Sigmoid colon (tissue), 7 donors: ENCODE measurements around the gene PET100. TPM values are rescaled to one million over a fixed set of nuclear protein-coding genes. Genes with fewer than 3 reads are reported as not detected.

Experiments
- DNase-seq: peaks from one replicate; pipeline ENCODE4 v3.0.0-alpha.2; 2019
- H3K27ac ChIP-seq, 4 donors: fragments of 200-600 bp; sonication (generic); one replicate each; pipeline ENCODE4 v1.5.1; 2016 to 2019; ENCODE audit warnings: mild to moderate bottlenecking in 1 of 4
- H3K27me3 ChIP-seq, 3 donors: fragments of 200-600 bp; sonication (generic); one replicate each; pipeline ENCODE4 v1.5.1; 2019; ENCODE audit warnings: mild to moderate bottlenecking in 1 of 3
- H3K36me3 ChIP-seq, 4 donors: fragments of 200-600 bp; sonication (generic); one replicate each; pipeline ENCODE4 v1.5.1; 2016 to 2019
- H3K4me1 ChIP-seq, 4 donors: fragments of 200-600 bp; sonication (generic); one replicate each; pipeline ENCODE4 v1.5.1; 2017 to 2019
- H3K4me3 ChIP-seq, 4 donors: fragments of 200-600 bp; sonication (generic); one replicate each; pipeline ENCODE4 v1.5.1; 2017 to 2019; ENCODE audit warnings: mild to moderate bottlenecking in 2 of 4, moderate library complexity in 1 of 4
- H3K9me3 ChIP-seq, 4 donors: fragments of 200-600 bp in 3 of 4; sonication (generic) in 3 of 4; one replicate each; pipeline versions ENCODE4 v1.5.1 to v1.6.1; 2013 to 2019
- EP300 ChIP-seq, 4 donors: sonication (generic); formaldehyde crosslinking; IDR thresholded peaks; one replicate each; pipeline ENCODE4 v1.6.1; 2017; ENCODE audit warnings: antibody characterized with exemption in 4 of 4
- POLR2A ChIP-seq, 2 donors: fragments of 450-650 bp; IDR thresholded peaks; one replicate each; pipeline ENCODE4 v1.6.1; 2016; ENCODE audit warnings: antibody characterized with exemption in 2 of 2, mild to moderate bottlenecking in 2 of 2, moderate library complexity in 2 of 2
- POLR2AphosphoS5 ChIP-seq, 4 donors: sonication (generic); formaldehyde crosslinking; IDR thresholded peaks; one replicate each; pipeline ENCODE4 v1.6.1; 2017; ENCODE audit warnings: antibody characterized with exemption in 4 of 4
- WGBS, 2 donors: extraction: QIAGEN DNeasy Blood & Tissue Kit; methylation state at CpG; one replicate each; pipeline ENCODE4 v1.1.7; 2013; 5-methylcytosine and 5-hydroxymethylcytosine counted together
- intact Hi-C: fragments of 100-400 bp; cut with DNase I; formaldehyde crosslinking; loops from one replicate; pipeline ENCODE4 v1.15.1; 2023
- polyA plus RNA-seq, 3 donors: library from polyadenylated mRNA; stranded (reverse); fragments of 200-250 nt; gene quantifications; one replicate each; pipeline ENCODE4 v1.2.3, GENCODE V29; 2013
- total RNA-seq, 4 donors: library from RNA; depleted of rRNA; stranded (reverse); fragments of >200 nt; gene quantifications; one replicate each; pipeline ENCODE4 v1.1.0, GENCODE V29; 2016
- TF ChIP-seq, protein P1 (sequence below), 4 experiments: fragments of 450-650 bp in 3 of 4; fragments of 200-600 bp in 1 of 4; IDR thresholded peaks; one replicate each; pipeline ENCODE4 v1.5.1; 2016 to 2019; ENCODE audit warnings: antibody characterized with exemption in 4 of 4, mild to moderate bottlenecking in 3 of 4, moderate library complexity in 2 of 4
- donor health status: healthy with polysubstance abuse.
- donor health status: Bipolar disorder and iron deficiency.
- donor health status: healthy.

Gene PET100
- total and polyA plus RNA-seq, 7 donors = 10.8 to 70.9 (median 37.1) TPM

- H3K9me3 ChIP-seq = no peaks in the 10 kb centered on the region
- no peaks in the 10 kb centered on the region for H3K4me1 ChIP-seq
- TF ChIP-seq, protein P1, sequence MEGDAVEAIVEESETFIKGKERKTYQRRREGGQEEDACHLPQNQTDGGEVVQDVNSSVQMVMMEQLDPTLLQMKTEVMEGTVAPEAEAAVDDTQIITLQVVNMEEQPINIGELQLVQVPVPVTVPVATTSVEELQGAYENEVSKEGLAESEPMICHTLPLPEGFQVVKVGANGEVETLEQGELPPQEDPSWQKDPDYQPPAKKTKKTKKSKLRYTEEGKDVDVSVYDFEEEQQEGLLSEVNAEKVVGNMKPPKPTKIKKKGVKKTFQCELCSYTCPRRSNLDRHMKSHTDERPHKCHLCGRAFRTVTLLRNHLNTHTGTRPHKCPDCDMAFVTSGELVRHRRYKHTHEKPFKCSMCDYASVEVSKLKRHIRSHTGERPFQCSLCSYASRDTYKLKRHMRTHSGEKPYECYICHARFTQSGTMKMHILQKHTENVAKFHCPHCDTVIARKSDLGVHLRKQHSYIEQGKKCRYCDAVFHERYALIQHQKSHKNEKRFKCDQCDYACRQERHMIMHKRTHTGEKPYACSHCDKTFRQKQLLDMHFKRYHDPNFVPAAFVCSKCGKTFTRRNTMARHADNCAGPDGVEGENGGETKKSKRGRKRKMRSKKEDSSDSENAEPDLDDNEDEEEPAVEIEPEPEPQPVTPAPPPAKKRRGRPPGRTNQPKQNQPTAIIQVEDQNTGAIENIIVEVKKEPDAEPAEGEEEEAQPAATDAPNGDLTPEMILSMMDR (IDR thresholded peaks at IDR 0.05) = no peak
- peaks cover 0 to 40% (median 20%) of the 10 kb centered on the region in 3 donors for H3K27me3 ChIP-seq
- H3K27ac ChIP-seq = no peak overlapping the region
- H3K36me3 ChIP-seq = no peaks in the 10 kb centered on the region
- 2 to 3% methylated on average over 43 of the region's 43 CpGs for WGBS, 2 donors
- H3K4me3 ChIP-seq = no peak overlapping the region
- no peak for DNase-seq
- intact Hi-C loops = no loop called here
Observed at GRCh38 chr19:7670150-7670783, 40.7 kb downstream of the PET100 start.

DNA sequence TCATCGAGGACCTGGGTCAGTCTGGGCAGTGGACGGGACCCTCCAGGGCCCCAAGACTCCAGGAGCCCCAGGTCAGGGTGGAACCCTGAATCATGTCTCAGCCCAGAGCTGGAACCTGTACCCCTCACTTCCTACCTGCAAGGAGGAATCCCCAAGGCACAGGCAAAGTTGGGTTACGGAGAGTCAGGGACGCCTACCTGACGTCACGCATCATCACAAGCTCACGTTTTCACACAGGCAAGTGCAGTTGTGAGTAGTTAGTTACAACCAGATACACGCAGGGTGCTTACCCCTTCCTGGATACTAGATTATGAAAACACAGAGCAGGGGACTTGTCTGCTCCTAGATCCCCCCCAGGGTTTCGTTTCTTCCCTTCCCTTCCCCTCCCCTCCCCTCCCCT, 41.2 kb downstream of the PET100 start:
- peaks cover 0 to 44% (median 20%) of the 10 kb centered on the region in 3 donors for H3K27me3 ChIP-seq

GRCh38 chr19:7672522-7672921, 42.9 kb downstream of the PET100 start:
- Histone ChIP-seq H3K36me3 (no peaks in the 10 kb centered on the region), H3K4me1 (no peaks in the 10 kb centered on the region), H3K27ac (no peak overlapping the region), H3K9me3 (no peaks in the 10 kb centered on the region), H3K27me3 (peaks cover 0 to 58% (median 23%) of the 10 kb centered on the region in 3 donors), H3K4me3 (no peak overlapping the region)
- no peak for DNase-seq
- intact Hi-C loops = no loop called here
- 49 to 61% methylated on average over 9 of the region's 9 CpGs for WGBS, 2 donors
- TF ChIP-seq EP300 (IDR thresholded peaks at IDR 0.05) (no peak), POLR2AphosphoS5 (IDR thresholded peaks at IDR 0.05) (no peak), POLR2A (IDR thresholded peaks at IDR 0.05) (no peak)
- TF ChIP-seq, protein P1 (IDR thresholded peaks at IDR 0.05) = no peak

More for the DNA sequence above, 41.2 kb downstream of the PET100 start:
- DNase-seq = no peak
- no peaks in the 10 kb centered on the region for H3K4me1 ChIP-seq
- no peak overlapping the region for H3K4me3 ChIP-seq
- H3K27ac ChIP-seq = no peak overlapping the region
- intact Hi-C loops = no loop called here
- TF ChIP-seq, protein P1 (IDR thresholded peaks at IDR 0.05) = no peak
- no peak for TF ChIP-seq POLR2A (IDR thresholded peaks at IDR 0.05)
- no peak for TF ChIP-seq POLR2AphosphoS5 (IDR thresholded peaks at IDR 0.05)
- TF ChIP-seq EP300 (IDR thresholded peaks at IDR 0.05) = no peak
- H3K9me3 ChIP-seq = no peaks in the 10 kb centered on the region
- 28 to 48% methylated on average over 9 of the region's 9 CpGs for WGBS, 2 donors
- H3K36me3 ChIP-seq = no peaks in the 10 kb centered on the region

DNA sequence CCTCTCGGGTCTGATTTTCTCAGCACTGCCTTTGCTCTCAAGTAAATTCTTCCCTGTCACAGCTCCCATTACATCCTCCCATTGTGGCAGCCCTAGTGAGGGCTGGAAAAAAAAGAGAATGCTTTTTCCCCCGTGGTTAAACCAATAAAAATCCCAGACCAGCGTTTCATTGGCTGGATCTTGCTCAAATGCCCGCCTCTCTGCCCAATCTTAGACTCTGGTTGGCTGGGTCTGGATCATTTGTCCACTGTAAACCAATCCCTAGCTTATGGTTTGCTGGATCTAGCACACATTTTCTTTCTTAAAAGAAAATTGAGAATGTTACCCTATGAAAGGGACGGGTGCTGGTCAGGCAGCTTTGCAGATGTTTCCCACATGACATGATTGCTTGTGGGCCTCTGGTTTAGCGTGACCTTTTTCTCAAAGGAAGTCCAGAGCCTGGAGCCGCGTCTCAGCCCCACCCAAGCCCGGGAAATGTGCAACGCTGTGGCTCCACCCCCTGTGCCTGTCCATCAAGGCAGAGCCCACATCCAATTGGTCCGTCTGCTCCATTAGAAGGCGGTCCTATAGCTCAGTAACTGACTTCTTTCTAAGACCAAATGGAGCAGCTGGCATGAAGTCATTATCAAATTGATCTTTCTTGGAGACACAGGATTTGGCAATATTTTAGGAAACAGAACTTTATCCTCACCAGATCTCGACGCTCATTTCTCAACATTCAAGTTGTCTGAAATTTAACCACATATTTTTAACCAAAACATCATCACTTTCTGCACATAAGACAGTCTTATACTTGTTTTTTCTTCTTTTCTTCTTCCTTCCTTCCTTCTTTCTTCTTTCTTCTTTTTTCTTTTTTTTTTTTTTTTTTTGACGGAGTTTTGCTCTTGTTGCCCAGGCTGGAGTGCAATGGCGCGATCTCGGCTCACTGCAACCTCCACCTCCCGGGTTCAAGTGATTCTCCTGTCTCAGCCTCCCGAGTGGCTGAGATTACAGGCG, 44.7 kb downstream of the PET100 start:
- no peaks in the 10 kb centered on the region for H3K36me3 ChIP-seq
- no peak overlapping the region for H3K4me3 ChIP-seq
- H3K9me3 ChIP-seq = no peaks in the 10 kb centered on the region
- intact Hi-C loops = no loop called here
- TF ChIP-seq POLR2AphosphoS5 (IDR thresholded peaks at IDR 0.05) = no peak
- WGBS, 2 donors = 55 to 57% methylated on average over 21 of the region's 21 CpGs
- peak; percentile 83 for DNase-seq
- no peak overlapping the region for H3K27ac ChIP-seq
- H3K27me3 ChIP-seq = peaks cover 0 to 65% (median 29%) of the 10 kb centered on the region in 3 donors
- no peaks in the 10 kb centered on the region for H3K4me1 ChIP-seq

DNA sequence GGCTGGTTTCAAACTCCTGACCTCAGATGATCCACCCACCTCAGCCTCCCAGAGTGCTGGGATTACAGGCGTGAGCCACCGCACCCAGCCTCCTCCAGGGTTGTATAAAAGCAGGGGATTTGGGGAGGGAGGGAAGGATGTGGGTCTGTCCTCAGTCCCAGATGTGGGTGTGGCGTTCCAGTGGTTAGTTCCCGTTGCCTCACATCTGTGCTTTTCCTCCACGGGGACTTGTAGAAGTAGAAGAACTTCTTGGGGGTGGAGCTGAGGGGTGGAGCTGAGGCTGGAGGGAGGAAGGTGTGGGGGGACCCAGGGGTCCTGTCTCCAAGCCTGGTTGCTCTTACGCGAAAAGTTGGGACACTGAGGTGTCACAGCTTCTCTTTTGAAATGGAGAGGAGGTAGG, 46.8 kb downstream of the PET100 start:
- WGBS, 2 donors = 23 to 27% methylated on average over 7 of the region's 7 CpGs
- H3K27ac ChIP-seq = no peak overlapping the region
- intact Hi-C loops = no loop called here
- H3K4me1 ChIP-seq = peaks cover 0 to 10% (median 3%) of the 10 kb centered on the region in 4 donors
- no peaks in the 10 kb centered on the region for H3K9me3 ChIP-seq
- peaks cover 0 to 59% (median 26%) of the 10 kb centered on the region in 3 donors for H3K27me3 ChIP-seq
- peak overlapping the region in 1 of 4 donors; percentile 5 for H3K4me3 ChIP-seq
- TF ChIP-seq, protein P1 (IDR thresholded peaks at IDR 0.05) = no peak
- no peak for TF ChIP-seq EP300 (IDR thresholded peaks at IDR 0.05)
- no peak for TF ChIP-seq POLR2A (IDR thresholded peaks at IDR 0.05)
- TF ChIP-seq POLR2AphosphoS5 (IDR thresholded peaks at IDR 0.05) = no peak
- no peak for DNase-seq
- no peaks in the 10 kb centered on the region for H3K36me3 ChIP-seq
